Stomach (tissue), 4 donors: ENCODE data around the gene ACTR8.

Source experiments
- CTCF ChIP-seq, 7 experiments: fragments of 450-650 bp in 4 of 7; fragments of 200-600 bp in 3 of 7; sonication (generic) in 3 of 7; IDR thresholded peaks; one replicate each; pipeline ENCODE4 v1.5.1; 2016 to 2019; ENCODE audit warnings: antibody characterized with exemption in 7 of 7, control low read depth in 2 of 7, mild to moderate bottlenecking in 1 of 7
- EP300 ChIP-seq: sonication (generic); formaldehyde crosslinking; IDR thresholded peaks from one replicate; pipeline ENCODE4 v1.6.1; 2017; ENCODE audit warnings: antibody characterized with exemption
- POLR2A ChIP-seq, 4 donors: fragments of 450-650 bp; IDR thresholded peaks; one replicate each; pipeline ENCODE4 v1.6.1; 2016; ENCODE audit warnings: antibody characterized with exemption in 4 of 4, control low read depth in 2 of 4, mild to moderate bottlenecking in 1 of 4, moderate library complexity in 1 of 4

GRCh38 chr3:53819163-53819868, 62.6 kb downstream of the ACTR8 start:
- TF ChIP-seq POLR2A (IDR thresholded peaks at IDR 0.05) (no peak), CTCF (IDR thresholded peaks at IDR 0.05) (no peak), EP300 (no peak)
